Choroid plexus epithelial cell (primary cell): ENCODE results near the gene IGHMBP2.
A peak's percentile ranks its signal among the peaks of the same experiment; 100 is the strongest.

ENCODE experiments used
- DNase-seq: peaks from one replicate; pipeline ENCODE4 v3.0.0-alpha.2; 2010; ENCODE audit warnings: low read depth
- H3K4me3 ChIP-seq: 2 replicates; pipeline ENCODE4 v1.5.1; 2011; ENCODE audit warnings: low read depth, mild to moderate bottlenecking, control low read depth, low read length, moderate library complexity
- TF ChIP-seq, protein P1 (sequence below): conservative IDR thresholded peaks from 2 replicates; pipeline ENCODE4 v1.5.1; 2011; ENCODE audit warnings: low read depth, mild to moderate bottlenecking, control low read depth, inconsistent platforms, low read length, moderate library complexity

The IGHMBP2 gene

GRCh38 chr11:68978626-68978930 lies 74.9 kb downstream of the IGHMBP2 start:
- H3K4me3 ChIP-seq = no peak overlapping the region
- DNase-seq = no peak
- TF ChIP-seq, protein P1, sequence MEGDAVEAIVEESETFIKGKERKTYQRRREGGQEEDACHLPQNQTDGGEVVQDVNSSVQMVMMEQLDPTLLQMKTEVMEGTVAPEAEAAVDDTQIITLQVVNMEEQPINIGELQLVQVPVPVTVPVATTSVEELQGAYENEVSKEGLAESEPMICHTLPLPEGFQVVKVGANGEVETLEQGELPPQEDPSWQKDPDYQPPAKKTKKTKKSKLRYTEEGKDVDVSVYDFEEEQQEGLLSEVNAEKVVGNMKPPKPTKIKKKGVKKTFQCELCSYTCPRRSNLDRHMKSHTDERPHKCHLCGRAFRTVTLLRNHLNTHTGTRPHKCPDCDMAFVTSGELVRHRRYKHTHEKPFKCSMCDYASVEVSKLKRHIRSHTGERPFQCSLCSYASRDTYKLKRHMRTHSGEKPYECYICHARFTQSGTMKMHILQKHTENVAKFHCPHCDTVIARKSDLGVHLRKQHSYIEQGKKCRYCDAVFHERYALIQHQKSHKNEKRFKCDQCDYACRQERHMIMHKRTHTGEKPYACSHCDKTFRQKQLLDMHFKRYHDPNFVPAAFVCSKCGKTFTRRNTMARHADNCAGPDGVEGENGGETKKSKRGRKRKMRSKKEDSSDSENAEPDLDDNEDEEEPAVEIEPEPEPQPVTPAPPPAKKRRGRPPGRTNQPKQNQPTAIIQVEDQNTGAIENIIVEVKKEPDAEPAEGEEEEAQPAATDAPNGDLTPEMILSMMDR = no peak

DNA sequence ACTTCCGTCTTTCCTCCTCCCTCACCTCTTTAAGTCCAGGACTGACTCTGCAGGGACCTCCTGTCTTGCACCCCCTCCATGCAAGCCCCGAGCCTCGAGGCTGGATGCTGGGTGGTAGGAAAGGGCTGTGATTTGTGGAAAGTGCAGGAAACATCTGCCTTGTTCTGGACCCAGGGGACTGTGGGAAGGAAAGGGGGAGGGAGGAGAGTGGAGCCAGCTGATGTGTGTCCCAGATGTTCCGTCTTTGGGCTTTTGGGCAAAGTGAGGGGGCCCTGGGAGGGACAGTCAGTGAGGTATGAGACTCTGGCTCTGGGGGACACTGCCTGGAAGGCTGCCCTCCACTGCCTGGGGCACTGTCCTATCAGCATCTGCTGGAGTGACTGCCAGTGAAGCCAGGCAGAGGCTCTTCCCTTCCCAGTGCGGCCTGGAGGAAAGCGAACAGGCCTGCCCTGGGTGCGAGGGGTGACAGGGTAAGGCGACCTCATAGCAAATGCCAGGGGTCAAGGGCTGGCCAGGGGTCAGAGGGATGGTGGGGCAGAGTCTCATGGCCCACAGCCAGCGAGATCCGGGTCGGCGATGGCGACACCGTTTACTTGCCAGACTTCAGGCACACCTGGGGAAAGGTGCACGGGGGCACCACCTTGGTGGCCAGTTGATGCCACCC lies 75.4 kb downstream of the IGHMBP2 start:
- no peak overlapping the region for H3K4me3 ChIP-seq
- no peak for DNase-seq
- TF ChIP-seq, protein P1 = no peak

- H3K4me3 ChIP-seq = no peak overlapping the region
- TF ChIP-seq, protein P1 = no peak
- no peak for DNase-seq
Measured at GRCh38 chr11:68979931-68980775, 76.5 kb downstream of the IGHMBP2 start.

- TF ChIP-seq, protein P1 = no peak
- H3K4me3 ChIP-seq = no peak within 1 kb of the TSS
- no peak for DNase-seq
Measured at GRCh38 chr11:68980776-68981065, 77.0 kb downstream of the IGHMBP2 start, which contains the start of gene MRGPRD. Gene MRGPRD (minus strand): TSS chr11:68980986. CDS start chr11:68980986, 0 bp downstream.

DNA sequence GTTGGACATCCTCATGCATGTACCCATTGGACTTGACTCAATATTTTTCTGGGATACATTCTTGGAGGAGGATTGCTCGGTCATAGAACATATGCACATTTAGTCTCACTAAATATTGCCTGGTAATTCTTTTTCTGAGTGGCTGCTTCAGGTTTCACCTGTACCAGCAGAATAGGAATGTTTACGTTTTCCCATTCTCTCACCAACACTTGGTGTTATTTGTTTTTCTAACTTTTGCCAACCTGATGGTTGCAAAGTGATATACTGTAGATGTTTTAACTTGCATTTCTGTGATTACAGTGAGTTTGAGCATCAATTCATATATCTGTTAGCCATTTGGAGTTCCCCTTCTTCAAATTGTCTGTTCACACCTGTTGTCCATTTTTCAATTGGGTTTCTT lies 78.4 kb downstream of the IGHMBP2 start:
- H3K4me3 ChIP-seq = no peak overlapping the region
- DNase-seq = no peak
- TF ChIP-seq, protein P1 = no peak

GRCh38 chr11:68983801-68984200 lies 80.1 kb downstream of the IGHMBP2 start:
- no peak for DNase-seq
- TF ChIP-seq, protein P1 = no peak
- no peak overlapping the region for H3K4me3 ChIP-seq

- peak; percentile 26 for DNase-seq
- no peak overlapping the region for H3K4me3 ChIP-seq
- TF ChIP-seq, protein P1 = no peak
Measured at GRCh38 chr11:68987211-68987610, 83.5 kb downstream of the IGHMBP2 start.
